DND-41 (cell line): ENCODE results near the gene RYR2.

Experiments used
- ATAC-seq: fragments of 200-7000 bp; cut with Tn5 transposase; 3 replicates; pipeline ENCODE4 v1.9.1; 2021; ENCODE audit warnings: low read depth; ENCODE audit not compliant: insufficient read depth
- DNase-seq: peaks from one replicate; pipeline ENCODE4 v3.0.0-alpha.2; 2020
- H2AFZ ChIP-seq: 2 replicates; pipeline ENCODE4 v1.6.0; 2012; ENCODE audit warnings: low read depth, low read length
- H3K27ac ChIP-seq: 2 replicates; pipeline ENCODE4 v1.5.1; 2012; ENCODE audit warnings: low read length, inconsistent platforms
- H3K27me3 ChIP-seq: fragments of 200-600 bp; sonication (generic); 2 replicates; pipeline ENCODE4 v1.6.0; 2012; ENCODE audit warnings: low read length, mild to moderate bottlenecking, inconsistent platforms; ENCODE audit not compliant: insufficient read depth, poor library complexity
- H3K36me3 ChIP-seq: 2 replicates; pipeline ENCODE4 v1.5.1; 2012; ENCODE audit warnings: low read length, inconsistent platforms; ENCODE audit not compliant: insufficient read depth
- H3K4me1 ChIP-seq: 2 replicates; pipeline ENCODE4 v1.5.1; 2012; ENCODE audit warnings: mild to moderate bottlenecking, low read length; ENCODE audit not compliant: insufficient read depth
- H3K4me2 ChIP-seq: 2 replicates; pipeline ENCODE4 v1.6.0; 2012; ENCODE audit warnings: mild to moderate bottlenecking, moderate library complexity, low read length, inconsistent platforms; ENCODE audit not compliant: insufficient read depth
- H3K4me3 ChIP-seq, 2 experiments: fragments of 200-600 bp in 1 of 2; shearing (Covaris generic) in 1 of 2; 2 replicates each; pipeline ENCODE4 v1.5.1; 2012 to 2016; ENCODE audit warnings: inconsistent platforms in 2 of 2, low read length in 2 of 2, mild to moderate bottlenecking in 2 of 2, low read depth in 1 of 2, moderate library complexity in 1 of 2
- H3K79me2 ChIP-seq: 2 replicates; pipeline ENCODE4 v1.6.0; 2012; ENCODE audit warnings: low read length, inconsistent platforms; ENCODE audit not compliant: insufficient read depth
- H3K9ac ChIP-seq: 2 replicates; pipeline ENCODE4 v1.6.0; 2012; ENCODE audit warnings: low read depth, mild to moderate bottlenecking, inconsistent platforms, low read length, moderate library complexity
- H3K9me3 ChIP-seq: 2 replicates; pipeline ENCODE4 v1.5.1; 2012; ENCODE audit warnings: low read length, moderate library complexity, mild to moderate bottlenecking, inconsistent platforms; ENCODE audit not compliant: insufficient read depth, severe bottlenecking
- H4K20me1 ChIP-seq: 2 replicates; pipeline ENCODE4 v1.6.0; 2012; ENCODE audit warnings: low read length; ENCODE audit not compliant: insufficient read depth
- EZH2 ChIP-seq: IDR thresholded peaks from 3 replicates; pipeline ENCODE4 v1.6.1; 2012; ENCODE audit warnings: borderline replicate concordance, low read depth, mild to moderate bottlenecking, moderate library complexity, low read length, inconsistent platforms; ENCODE audit not compliant: severe bottlenecking
- TF ChIP-seq, protein P1 (sequence below): IDR thresholded peaks from 2 replicates; pipeline ENCODE4 v1.5.1; 2012; ENCODE audit warnings: borderline replicate concordance, low read length, moderate library complexity, mild to moderate bottlenecking; ENCODE audit not compliant: poor library complexity, severe bottlenecking; ENCODE audit errors: extremely low read depth

Gene RYR2

GRCh38 chr1:237035759-237036158, 6.2 kb upstream of the RYR2 start:
- no peak for ATAC-seq
- H2AFZ ChIP-seq, result no peak overlapping the region; the same call in 1 of the 2 replicates

DNA sequence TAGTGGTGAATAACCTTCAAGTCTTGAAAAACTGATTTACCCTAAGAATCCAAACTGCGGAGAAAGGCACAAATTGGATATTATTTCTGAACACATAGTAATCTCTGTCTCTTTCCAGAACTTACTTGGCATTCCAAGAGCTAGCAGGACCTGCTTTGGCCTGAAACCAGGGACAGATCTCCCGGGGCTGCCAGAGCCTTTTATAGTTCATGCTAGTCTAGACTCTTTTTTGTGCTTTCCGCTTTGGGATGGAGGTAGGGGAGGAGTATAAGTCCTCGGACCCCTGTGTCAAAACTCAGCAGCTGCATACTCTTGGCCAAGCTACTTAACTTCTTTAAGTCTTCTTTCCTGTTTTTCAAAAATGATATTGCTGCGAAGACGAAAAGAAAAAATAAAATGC, 3.8 kb upstream of the RYR2 start:
- Histone ChIP-seq H3K79me2 (no peaks in the 10 kb centered on the region), H3K36me3 (no peaks in the 10 kb centered on the region), H3K4me2 (no peak overlapping the region), H4K20me1 (no peaks in the 10 kb centered on the region), H3K27ac (no peak overlapping the region), H3K9me3 (no peaks in the 10 kb centered on the region), H3K9ac (no peak overlapping the region), H3K4me3 (no peak overlapping the region), H3K4me1 (no peaks in the 10 kb centered on the region), H2AFZ (no peak overlapping the region), H3K27me3 (no peaks in the 10 kb centered on the region)
- DNase-seq, result no peak
- TF ChIP-seq EZH2, result no peak
- TF ChIP-seq, protein P1, sequence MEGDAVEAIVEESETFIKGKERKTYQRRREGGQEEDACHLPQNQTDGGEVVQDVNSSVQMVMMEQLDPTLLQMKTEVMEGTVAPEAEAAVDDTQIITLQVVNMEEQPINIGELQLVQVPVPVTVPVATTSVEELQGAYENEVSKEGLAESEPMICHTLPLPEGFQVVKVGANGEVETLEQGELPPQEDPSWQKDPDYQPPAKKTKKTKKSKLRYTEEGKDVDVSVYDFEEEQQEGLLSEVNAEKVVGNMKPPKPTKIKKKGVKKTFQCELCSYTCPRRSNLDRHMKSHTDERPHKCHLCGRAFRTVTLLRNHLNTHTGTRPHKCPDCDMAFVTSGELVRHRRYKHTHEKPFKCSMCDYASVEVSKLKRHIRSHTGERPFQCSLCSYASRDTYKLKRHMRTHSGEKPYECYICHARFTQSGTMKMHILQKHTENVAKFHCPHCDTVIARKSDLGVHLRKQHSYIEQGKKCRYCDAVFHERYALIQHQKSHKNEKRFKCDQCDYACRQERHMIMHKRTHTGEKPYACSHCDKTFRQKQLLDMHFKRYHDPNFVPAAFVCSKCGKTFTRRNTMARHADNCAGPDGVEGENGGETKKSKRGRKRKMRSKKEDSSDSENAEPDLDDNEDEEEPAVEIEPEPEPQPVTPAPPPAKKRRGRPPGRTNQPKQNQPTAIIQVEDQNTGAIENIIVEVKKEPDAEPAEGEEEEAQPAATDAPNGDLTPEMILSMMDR, result no peak
- no peak for ATAC-seq

More at GRCh38 chr1:237035759-237036158, 6.2 kb upstream of the RYR2 start:
- TF ChIP-seq EZH2, result no peak
- TF ChIP-seq, protein P1, result no peak
- H3K36me3 ChIP-seq, result no peaks in the 10 kb centered on the region
- H3K4me3 ChIP-seq, result no peak overlapping the region
- H3K27me3 ChIP-seq, result no peaks in the 10 kb centered on the region
- H3K27ac ChIP-seq, result no peak overlapping the region
- DNase-seq, result no peak
- no peaks in the 10 kb centered on the region for H3K9me3 ChIP-seq
- H3K4me1 ChIP-seq, result no peaks in the 10 kb centered on the region
- no peaks in the 10 kb centered on the region for H3K79me2 ChIP-seq
- H3K4me2 ChIP-seq, result no peak overlapping the region
- no peaks in the 10 kb centered on the region for H4K20me1 ChIP-seq
- H3K9ac ChIP-seq, result no peak overlapping the region

- H3K4me1 ChIP-seq, result no peaks in the 10 kb centered on the region
- H3K9ac ChIP-seq, result no peak overlapping the region
- H3K27ac ChIP-seq, result no peak overlapping the region
- no peaks in the 10 kb centered on the region for H3K79me2 ChIP-seq
- no peak overlapping the region for H2AFZ ChIP-seq
- H3K27me3 ChIP-seq, result no peaks in the 10 kb centered on the region
- H3K4me3 ChIP-seq, result no peak overlapping the region
- DNase-seq (no peak), ATAC-seq (no peak)
- TF ChIP-seq EZH2, result no peak
- TF ChIP-seq, protein P1, result no peak
- H3K9me3 ChIP-seq, result no peaks in the 10 kb centered on the region
- H4K20me1 ChIP-seq, result no peaks in the 10 kb centered on the region
- no peaks in the 10 kb centered on the region for H3K36me3 ChIP-seq
- H3K4me2 ChIP-seq, result no peak overlapping the region
These were observed 1.2 kb upstream of the RYR2 start for GRCh38 chr1:237040823-237041222.

GRCh38 chr1:237041461-237041794, 556 bp upstream of the RYR2 start:
- H4K20me1 ChIP-seq, result no peaks in the 10 kb centered on the region
- no peaks in the 10 kb centered on the region for H3K4me1 ChIP-seq
- no peaks in the 10 kb centered on the region for H3K27me3 ChIP-seq
- H2AFZ ChIP-seq, result no peak overlapping the region
- H3K4me2 ChIP-seq, result no peak overlapping the region
- no peaks in the 10 kb centered on the region for H3K79me2 ChIP-seq
- H3K36me3 ChIP-seq, result no peaks in the 10 kb centered on the region
- no peak overlapping the region for H3K9ac ChIP-seq
- H3K4me3 ChIP-seq, result no peak overlapping the region
- DNase-seq (no peak), ATAC-seq (no peak)
- no peaks in the 10 kb centered on the region for H3K9me3 ChIP-seq
- TF ChIP-seq EZH2, result no peak
- TF ChIP-seq, protein P1, result no peak
- H3K27ac ChIP-seq, result no peak overlapping the region
